Measurements from ENCODE around the gene KAZN.
"Not testable (repeated sequence)": the region's sequence is repeated elsewhere in the genome, so short reads cannot be mapped to it uniquely, and the experiment has no call there.

KAZN gene

DNA sequence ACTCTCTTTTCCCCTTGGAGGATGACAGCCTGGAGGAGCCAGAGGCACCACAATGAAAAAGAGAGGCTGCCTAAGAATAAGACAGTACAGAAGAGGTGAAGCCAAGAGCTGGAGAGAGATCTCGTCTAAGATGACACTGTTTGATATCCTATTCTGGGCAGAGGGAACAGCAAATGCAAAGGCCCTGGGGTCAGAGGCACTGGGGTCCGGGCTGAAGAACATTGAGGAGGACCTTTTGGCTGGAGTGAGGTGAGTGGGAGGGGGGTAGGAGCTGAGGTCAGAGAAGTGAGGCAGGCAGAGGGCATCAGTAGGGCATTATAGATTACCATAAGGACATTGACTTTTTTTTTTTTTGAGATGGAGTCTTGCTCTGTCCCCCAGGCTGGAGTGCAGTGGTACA is 535.8 kb downstream of the KAZN start:
- DNase-seq: no peak

DNA sequence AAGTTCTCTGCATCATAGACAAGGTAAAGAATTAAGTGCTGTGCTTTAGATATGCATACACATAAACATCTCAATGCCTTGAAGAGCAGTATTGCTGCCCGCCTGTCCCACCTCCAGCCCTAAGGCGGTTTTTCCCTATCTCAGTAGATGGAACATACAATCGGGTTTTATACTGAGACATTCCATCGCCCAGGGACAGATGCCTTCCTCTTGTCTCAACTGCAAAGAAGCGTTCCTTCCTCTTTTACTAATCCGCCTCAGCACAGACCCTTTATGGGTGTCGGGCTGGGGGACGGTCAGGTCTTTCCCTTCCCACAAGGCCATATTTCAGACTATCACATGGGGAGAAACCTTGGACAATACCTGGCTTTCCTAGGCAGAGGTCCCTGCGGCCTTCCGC is 537.1 kb downstream of the KAZN start:
- DNase-seq: not testable (repeated sequence)

GRCh38 chr1:15137809-15138208 is 539.3 kb downstream of the KAZN start:
- no peak for DNase-seq

GRCh38 chr1:15139654-15140350 is 541.3 kb downstream of the KAZN start:
- DNase-seq: no peak

DNA sequence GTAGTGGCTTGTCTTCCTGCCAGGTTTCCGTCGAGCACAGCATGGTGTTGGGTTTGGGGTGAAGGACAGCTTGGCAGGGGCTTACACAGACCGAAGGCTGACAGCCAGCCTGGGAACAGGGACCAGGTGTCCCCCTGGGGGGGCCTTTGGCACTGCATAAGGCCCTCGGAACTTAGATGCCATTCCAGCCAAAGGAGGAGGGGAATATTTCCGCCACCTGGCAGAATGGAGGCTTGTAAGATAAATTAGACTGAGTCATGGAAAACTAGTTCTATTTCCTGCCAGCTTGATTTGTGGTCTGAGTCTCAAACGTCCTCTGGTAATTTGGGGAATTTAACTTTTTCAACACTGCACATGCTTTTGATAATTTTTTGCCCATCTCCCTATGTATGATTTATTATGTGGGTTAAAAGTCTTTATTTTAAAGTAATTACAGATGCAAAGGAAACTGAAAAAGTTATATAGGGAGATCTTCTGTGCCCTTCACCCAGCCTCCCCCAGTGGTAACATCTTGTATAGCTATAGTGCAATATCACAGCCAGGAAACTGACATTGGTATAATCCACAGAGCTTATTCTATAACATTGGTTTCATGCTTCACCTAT is 543.6 kb downstream of the KAZN start:
- DNase-seq: no peak

- no peak for DNase-seq
Observed at GRCh38 chr1:15145327-15145726, 546.8 kb downstream of the KAZN start.

DNA sequence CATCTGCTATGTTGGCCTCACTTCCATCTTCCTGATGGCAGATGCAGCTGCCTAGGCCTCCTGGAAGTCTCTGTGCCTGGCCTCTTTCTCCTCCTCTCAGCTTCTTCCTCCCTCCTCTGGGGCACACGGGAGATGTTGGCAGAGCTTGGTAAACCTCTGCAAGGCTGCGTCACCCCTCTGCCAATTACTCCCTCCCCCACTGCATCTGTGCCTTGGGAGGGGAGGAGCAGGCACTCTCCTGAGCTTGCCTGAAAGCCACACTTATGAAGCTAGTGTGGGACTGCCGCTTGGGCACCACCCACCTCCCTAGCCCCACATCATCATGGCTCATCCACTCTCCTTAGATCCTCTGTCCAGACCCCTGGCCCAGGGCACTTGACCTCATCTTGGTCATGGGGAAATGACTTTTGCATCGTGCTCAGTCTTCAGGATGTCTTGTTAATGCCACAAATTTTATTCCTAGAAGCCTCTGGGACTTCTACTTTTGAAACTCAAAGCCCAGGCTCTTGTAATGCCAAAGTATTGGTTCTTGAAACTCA is 547.7 kb downstream of the KAZN start:
- no peak for DNase-seq

DNA sequence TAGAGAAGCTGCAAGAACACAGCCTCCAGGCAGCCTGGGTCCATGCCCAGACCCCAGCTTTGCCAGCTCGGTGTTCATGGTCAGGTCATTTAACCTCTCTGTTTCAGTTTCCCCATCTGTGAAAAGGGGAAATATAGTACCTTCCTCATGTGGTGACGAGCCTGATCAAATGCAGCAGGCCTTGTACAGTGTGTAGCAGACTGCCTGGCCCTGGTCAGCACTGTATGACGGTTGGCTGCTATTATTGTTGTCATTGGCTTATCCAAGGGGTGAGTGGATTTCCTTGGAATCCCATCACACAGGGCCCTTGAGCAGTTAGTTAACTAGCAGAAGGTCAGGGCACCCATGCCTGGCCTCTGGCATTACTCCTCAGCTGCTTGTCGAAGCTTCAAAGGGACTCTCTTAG is 548.5 kb downstream of the KAZN start:
- DNase-seq: no peak

DNA sequence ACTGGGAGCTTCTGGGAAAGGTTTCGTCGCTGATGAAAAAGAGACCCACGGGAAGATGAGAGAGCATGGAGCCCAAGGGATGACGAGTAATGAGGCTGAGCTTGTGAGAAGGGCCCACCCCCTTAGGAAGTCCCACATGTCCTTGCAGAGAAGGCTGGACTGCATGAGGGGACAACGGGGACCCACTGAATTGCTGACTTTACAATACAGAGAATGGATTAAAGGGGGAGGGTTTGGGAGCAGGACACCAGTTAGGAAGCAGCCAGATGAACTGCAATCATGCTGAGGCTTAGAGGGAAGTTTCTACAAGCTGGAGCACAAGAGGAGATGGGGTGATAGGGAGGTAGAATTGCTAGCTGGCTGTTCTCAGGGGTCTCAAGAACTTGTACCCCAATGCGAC is 549.5 kb downstream of the KAZN start:
- no peak for DNase-seq

DNA sequence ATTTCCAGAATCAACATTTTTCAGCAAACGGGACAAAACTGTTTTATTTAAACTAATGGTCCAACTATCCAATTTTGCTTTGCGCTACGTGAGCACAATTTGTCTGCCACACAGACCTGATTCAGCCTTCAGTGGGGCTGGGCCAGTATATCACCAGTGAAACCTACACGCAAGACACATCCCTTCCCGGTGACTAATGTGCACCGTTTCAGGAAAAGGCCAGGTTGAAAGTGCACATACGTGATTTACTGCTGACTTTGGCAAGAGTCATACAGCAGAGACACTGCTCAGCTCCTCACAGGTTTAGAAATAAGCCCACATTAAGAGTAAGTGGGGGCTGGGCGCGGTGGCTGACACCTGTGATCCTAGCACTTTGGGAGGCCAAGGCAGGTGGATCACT is 550.0 kb downstream of the KAZN start:
- DNase-seq: no peak

DNA sequence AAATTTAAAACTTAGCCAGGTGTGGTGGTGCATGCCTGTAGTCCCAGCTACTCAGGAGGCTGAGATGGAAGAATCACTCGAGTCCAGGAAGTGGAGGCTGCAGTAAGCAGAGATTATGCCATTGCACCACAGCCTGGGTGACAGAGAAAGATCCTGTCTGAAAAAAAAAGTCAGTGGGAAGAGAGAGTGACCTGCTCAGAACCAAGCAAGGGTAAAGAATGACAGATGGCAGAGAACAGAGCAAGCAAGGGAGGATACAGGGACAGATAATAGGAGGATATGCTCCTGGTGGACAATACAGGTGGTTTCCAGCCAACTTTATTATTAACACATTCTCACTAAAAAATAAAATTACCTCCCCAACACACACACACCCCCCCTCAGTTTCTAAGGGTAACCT is 550.5 kb downstream of the KAZN start:
- DNase-seq: no peak

GRCh38 chr1:15150376-15150775 is 551.9 kb downstream of the KAZN start:
- DNase-seq: no peak

DNA sequence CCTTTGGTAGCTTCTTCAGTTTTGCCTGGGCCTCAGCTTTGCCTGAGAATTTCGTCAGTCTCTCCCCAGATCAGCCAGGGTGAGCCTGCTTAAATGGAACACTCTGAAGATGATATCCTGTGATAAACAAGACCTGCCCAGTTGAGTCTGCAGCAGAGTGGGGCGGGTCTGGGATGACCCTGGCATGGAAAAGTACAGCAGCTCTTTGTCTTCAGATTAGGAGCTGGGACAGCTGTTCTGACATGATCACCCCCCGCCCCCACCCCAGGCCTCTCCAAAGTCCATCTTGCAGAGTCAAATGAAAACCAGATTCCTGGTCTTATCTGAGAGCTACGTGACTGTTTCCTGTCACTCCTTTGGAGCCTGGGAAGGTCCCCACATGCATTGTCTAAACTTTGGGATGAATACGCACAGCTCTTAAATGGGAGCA is 552.9 kb downstream of the KAZN start:
- DNase-seq: no peak

DNA sequence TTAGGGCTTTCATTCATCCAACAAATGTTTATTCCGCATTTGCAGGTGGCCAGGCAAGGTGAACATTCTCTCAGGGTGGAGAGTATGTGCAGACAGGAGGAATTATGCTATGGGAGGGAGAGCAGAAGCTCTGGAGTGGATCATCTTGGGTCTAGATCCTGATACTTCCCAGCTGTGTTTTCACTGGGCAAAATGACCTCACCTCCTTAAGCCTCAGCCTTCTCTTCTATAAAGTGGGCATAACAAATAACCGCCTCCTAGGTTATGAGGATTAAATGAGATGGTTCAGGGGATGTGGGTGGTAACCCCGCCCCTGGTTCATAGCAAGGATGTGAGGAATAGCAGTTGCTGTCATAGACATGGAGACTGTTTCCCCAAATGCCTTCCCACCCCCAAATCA is 553.4 kb downstream of the KAZN start:
- no peak for DNase-seq

DNA sequence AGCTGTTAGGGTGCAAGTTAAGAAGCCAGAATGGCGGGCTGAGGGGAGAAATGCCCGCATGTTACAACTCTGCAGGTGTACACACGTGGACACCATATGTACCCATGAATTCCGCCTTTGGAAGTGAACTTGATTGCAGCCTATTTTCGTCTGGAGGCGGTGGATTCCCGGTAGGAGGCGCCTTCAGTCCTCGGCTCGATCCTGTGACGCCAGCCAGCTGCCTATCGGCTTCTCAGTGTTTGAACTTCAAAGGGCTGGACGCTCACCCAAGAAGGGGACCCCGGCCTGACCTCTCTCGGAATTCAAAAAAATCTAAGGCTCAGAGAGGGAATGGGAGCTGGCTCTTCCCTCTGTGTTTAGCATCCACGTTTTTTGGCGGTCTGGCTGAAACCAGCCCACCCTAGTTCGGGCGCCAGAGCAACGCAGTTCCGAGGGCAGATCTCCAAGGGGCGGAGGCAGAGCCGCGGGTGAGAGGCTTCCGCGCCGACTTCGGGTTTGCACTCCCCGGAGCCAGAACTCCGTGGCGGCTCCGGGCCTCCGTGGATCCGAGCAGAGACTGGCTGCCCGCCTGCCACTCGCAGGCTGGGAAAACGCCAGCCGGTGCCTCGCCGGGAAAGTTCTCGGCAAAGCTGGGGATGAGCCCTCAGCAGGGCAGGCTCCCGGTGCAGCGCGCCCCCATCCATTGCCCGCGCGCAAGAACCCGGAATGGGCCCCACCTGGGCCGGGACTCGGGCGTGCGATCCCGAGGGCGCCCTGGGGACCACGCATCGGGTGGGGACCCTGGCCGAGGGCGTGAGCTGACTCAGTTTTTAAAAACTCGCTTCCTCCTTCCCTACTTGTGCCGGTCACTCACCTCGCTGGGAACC is 554.1 kb downstream of the KAZN start:
- DNase-seq: peak; percentile 22

GRCh38 chr1:15153184-15153841 is 554.8 kb downstream of the KAZN start, which contains the start of gene TMEM51:
TMEM51 (plus strand) TSS chr1:15153747; CDS start chr1:15215088, 61,341 bp downstream.
- no peak for DNase-seq

DNA sequence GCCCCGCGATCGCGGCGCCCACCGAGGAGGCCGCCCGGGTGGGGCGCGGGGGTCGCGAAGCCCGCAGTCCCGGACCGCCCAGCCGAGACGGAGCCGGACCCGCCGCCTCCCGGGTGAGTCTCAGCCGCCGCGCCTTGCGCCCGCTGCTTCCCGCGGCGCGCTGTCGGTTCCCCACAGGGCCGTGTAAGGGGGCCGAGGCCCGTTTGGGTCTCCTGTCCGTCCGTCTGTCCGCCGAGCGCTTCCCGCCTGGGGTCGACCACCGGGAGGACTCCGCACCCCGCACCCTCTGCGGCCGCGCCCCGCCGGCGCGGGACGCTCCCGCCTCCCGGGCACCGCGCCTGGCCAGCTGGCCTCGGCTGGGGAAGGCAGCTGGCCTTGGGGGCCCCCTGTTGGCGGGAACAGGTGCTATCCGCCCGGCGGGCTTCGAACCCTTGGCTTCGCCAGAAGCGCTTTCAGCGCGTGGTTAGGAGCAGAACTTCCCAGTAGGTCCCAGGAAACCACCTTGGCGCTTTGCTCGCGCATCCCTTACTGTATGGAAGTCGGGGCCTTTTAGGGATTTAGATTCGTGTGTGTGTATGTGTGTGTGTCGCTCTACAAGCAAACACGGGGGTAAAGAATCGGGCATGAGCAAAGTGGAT is 555.5 kb downstream of the KAZN start:
- no peak for DNase-seq

GRCh38 chr1:15154480-15155036 is 556.1 kb downstream of the KAZN start:
- no peak for DNase-seq

GRCh38 chr1:15155191-15155590 is 556.7 kb downstream of the KAZN start:
- no peak for DNase-seq

DNA sequence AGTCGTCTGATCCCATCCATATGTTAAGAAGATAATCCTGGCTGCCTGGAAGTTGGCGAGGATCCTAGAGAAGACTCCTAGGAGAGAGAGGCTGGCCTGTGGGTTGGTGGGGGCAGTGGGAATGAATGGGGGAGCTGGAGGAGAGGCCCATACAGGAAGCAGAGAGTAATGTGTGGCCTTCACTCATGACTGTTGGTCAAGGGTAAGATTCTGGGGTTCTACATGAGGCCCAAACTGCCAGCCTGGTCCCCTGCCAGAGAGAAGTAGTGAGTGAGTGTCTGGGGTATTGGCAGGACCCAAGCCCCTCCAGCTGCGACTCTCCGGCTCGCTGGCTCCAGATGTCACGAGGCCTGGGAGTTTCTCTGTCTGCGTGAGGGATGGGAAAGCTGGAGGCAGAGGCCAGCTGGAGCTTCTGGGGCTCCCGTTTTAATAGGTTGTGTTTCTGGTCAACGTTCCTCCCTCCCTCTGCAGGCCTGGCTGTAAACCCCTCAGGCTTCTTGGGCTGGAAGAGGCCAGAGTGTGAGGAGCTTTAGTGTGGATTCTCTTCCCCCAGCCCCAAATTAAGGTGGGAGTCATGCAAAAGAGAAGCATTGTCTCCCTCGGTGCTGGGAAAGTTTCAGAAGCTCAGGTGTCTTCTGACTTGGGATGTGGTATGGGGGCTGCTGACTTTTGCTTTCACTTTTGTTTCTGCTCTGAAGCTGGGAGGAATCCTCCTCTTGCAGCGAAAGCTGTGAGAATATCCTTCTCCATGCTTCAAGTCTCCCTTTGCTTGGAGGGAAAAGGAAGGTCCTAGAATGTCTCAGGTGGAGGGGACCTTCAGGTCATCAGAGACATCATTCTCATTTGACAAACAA is 557.6 kb downstream of the KAZN start:
- no peak for DNase-seq

DNA sequence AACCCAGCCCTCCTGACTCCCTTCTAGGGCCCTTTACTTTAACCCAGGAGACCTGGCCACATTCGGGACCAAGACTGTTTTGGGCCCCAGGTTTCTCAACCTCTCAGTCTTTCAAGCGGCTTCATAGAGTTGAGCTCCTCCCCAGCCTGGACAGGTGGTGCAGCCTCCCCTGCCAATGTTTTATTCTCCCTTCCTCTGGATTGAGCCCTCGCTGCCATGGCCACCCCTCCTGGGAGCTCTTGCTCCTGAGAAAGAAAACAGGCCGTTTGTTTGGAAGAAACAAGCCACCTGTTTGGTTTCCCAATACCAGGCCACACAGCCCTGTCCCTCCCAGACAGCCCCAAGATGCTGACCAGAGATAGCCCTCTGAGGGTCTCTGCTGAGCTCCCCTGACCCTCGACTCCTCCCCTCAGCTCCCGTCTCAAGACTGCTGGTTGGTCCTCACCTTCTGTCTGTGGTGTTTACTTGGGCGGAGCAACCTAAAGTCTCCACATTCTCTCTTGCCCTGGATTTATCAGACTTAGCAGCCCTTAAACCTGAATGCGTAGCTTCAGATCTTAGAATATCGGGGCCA is 558.4 kb downstream of the KAZN start:
- DNase-seq: no peak
